Tibial nerve (tissue), 4 donors: ENCODE results near the gene BANK1.

Experiments
- EP300 ChIP-seq, 2 donors: sonication (generic); formaldehyde crosslinking; IDR thresholded peaks; one replicate each; pipeline ENCODE4 v1.6.1; 2017; ENCODE audit warnings: antibody characterized with exemption in 2 of 2, mild to moderate bottlenecking in 1 of 2
- POLR2A ChIP-seq, 2 donors: fragments of 450-650 bp; IDR thresholded peaks; one replicate each; pipeline ENCODE4 v1.6.1; 2017; ENCODE audit warnings: antibody characterized with exemption in 2 of 2, mild to moderate bottlenecking in 2 of 2, moderate library complexity in 2 of 2
- TF ChIP-seq, protein P1 (sequence below), 5 experiments: fragments of 200-600 bp in 3 of 5; fragments of 450-650 bp in 2 of 5; sonication (generic) in 3 of 5; IDR thresholded peaks; one replicate each; pipeline ENCODE4 v1.5.1; 2016 to 2019; ENCODE audit warnings: antibody characterized with exemption in 5 of 5, mild to moderate bottlenecking in 3 of 5, moderate library complexity in 2 of 5

DNA sequence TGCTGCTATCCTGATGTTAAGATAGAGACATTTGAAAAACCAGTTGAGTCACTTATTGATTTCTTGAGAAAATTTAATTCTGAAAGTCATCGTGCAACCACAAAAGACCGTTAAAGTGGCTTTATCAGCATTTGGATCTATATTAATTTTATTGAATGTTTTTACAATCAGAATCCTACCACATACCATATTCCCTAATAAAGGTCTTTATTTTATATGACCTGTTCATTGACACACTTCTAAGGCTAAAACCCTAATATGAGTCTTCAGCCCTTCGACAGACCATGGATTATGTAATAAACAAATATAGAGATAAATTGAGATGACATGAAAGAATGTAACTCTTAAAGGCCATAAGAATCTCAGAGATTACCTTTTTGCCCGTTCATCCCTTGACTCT is 68.1 kb downstream of the BANK1 start:
- TF ChIP-seq, protein P1, sequence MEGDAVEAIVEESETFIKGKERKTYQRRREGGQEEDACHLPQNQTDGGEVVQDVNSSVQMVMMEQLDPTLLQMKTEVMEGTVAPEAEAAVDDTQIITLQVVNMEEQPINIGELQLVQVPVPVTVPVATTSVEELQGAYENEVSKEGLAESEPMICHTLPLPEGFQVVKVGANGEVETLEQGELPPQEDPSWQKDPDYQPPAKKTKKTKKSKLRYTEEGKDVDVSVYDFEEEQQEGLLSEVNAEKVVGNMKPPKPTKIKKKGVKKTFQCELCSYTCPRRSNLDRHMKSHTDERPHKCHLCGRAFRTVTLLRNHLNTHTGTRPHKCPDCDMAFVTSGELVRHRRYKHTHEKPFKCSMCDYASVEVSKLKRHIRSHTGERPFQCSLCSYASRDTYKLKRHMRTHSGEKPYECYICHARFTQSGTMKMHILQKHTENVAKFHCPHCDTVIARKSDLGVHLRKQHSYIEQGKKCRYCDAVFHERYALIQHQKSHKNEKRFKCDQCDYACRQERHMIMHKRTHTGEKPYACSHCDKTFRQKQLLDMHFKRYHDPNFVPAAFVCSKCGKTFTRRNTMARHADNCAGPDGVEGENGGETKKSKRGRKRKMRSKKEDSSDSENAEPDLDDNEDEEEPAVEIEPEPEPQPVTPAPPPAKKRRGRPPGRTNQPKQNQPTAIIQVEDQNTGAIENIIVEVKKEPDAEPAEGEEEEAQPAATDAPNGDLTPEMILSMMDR (IDR thresholded peaks at IDR 0.05), result no peak
- no peak for TF ChIP-seq POLR2A (IDR thresholded peaks at IDR 0.05)
- no peak for TF ChIP-seq EP300 (IDR thresholded peaks at IDR 0.05)
